ENCODE results near the gene MMP28.

Gene MMP28

GRCh38 chr17:35723735-35724134 lies 71.7 kb downstream of the MMP28 start:
- no peak for DNase-seq

- DNase-seq, result no peak
Measured at GRCh38 chr17:35717475-35717874, 78.0 kb downstream of the MMP28 start.

GRCh38 chr17:35716897-35717465 lies 78.5 kb downstream of the MMP28 start:
- no peak for DNase-seq

- no peak for DNase-seq
Measured at GRCh38 chr17:35716173-35716572, 79.3 kb downstream of the MMP28 start.
